Testis (tissue), 3 donors: ENCODE results near the gene LRRC45. TPM values are rescaled to one million over a fixed set of nuclear protein-coding genes. Genes with fewer than 3 reads are reported as not detected.
"Not testable (repeated sequence)": the region's sequence is repeated elsewhere in the genome, so short reads cannot be mapped to it uniquely, and the experiment has no call there.

Experiments
- DNase-seq: peaks from one replicate; pipeline ENCODE4 v3.0.0-alpha.2; 2019
- H3K27ac ChIP-seq, 2 donors: fragments of 200-600 bp; sonication (generic); one replicate each; pipeline ENCODE4 v1.5.1; 2019
- H3K27me3 ChIP-seq: fragments of 200-600 bp; sonication (generic); one replicate; pipeline ENCODE4 v1.5.1; 2019
- H3K36me3 ChIP-seq: fragments of 200-600 bp; sonication (generic); one replicate; pipeline ENCODE4 v1.5.1; 2017; ENCODE audit warnings: low read depth; ENCODE audit errors: missing control alignments
- H3K4me1 ChIP-seq: fragments of 200-600 bp; sonication (generic); one replicate; pipeline ENCODE4 v1.5.1; 2019
- H3K4me3 ChIP-seq, 2 donors: fragments of 200-600 bp; sonication (generic); one replicate each; pipeline ENCODE4 v1.5.1; 2017 to 2019
- H3K9me3 ChIP-seq: fragments of 200-600 bp; sonication (generic); one replicate; pipeline ENCODE4 v1.5.1; 2017
- CTCF ChIP-seq, 3 experiments: fragments of 450-650 bp in 2 of 3; fragments of 200-600 bp in 1 of 3; sonication (generic) in 1 of 3; IDR thresholded peaks; one replicate each; pipeline ENCODE4 v1.5.1; 2016 to 2019; ENCODE audit warnings: antibody characterized with exemption in 3 of 3, mild to moderate bottlenecking in 2 of 3, moderate library complexity in 1 of 3
- POLR2A ChIP-seq: fragments of 450-650 bp; IDR thresholded peaks from one replicate; pipeline ENCODE4 v1.6.1; 2017; ENCODE audit warnings: antibody characterized with exemption, mild to moderate bottlenecking, moderate library complexity
- WGBS, 2 donors: methylation state at CpG; one replicate each; pipeline ENCODE4 v1.1.5; 2018; 5-methylcytosine and 5-hydroxymethylcytosine counted together
- intact Hi-C: fragments of 100-400 bp; cut with DNase I; formaldehyde crosslinking; loops from one replicate; pipeline ENCODE4 v1.15.1; 2023; ENCODE audit warnings: low total_unique reads
- polyA plus RNA-seq: library from polyadenylated mRNA; stranded (reverse); fragments of 350-450 nt; fragmentation: Illumina TruSeq; extraction: RNeasy Lipid Tissue Mini Kit (QIAGEN cat#74804); gene quantifications from one replicate; pipeline ENCODE4 v1.2.3, GENCODE V29; 2014; ENCODE audit warnings: low read depth, low replicate concordance; ENCODE audit not compliant: insufficient read depth
- total RNA-seq, 2 donors: library from RNA; depleted of rRNA; stranded (reverse); fragments of >200 nt; gene quantifications; one replicate each; pipeline ENCODE4 v1.2.3, GENCODE V29; 2016

The LRRC45 gene
- total and polyA plus RNA-seq, 3 donors from 2014 or later = 5.7 to 12.8 (median 10.7) TPM

- no peak overlapping the region for H3K27ac ChIP-seq
- intact Hi-C loops = no loop called here
Measured at GRCh38 chr17:81978524-81979298, 44.4 kb upstream of the LRRC45 start.

GRCh38 chr17:81980122-81980521 is 43.0 kb upstream of the LRRC45 start:
- intact Hi-C loops = no loop called here
- H3K9me3 ChIP-seq = no peaks in the 10 kb centered on the region
- H3K36me3 ChIP-seq = no peaks in the 10 kb centered on the region
- no peaks in the 10 kb centered on the region for H3K27me3 ChIP-seq
- no peak overlapping the region for H3K4me3 ChIP-seq
- no peak for TF ChIP-seq CTCF (IDR thresholded peaks at IDR 0.05)
- no peak for TF ChIP-seq POLR2A
- DNase-seq = no peak
- H3K4me1 ChIP-seq = peaks cover 11% of the 10 kb centered on the region
- WGBS, 2 donors = 94 to 95% methylated on average over 4 of the region's 4 CpGs
- H3K27ac ChIP-seq = no peak overlapping the region

More at GRCh38 chr17:81978524-81979298, 44.4 kb upstream of the LRRC45 start:
- DNase-seq = no peak
- H3K4me1 ChIP-seq = peaks cover 11% of the 10 kb centered on the region
- no peaks in the 10 kb centered on the region for H3K36me3 ChIP-seq
- no peak overlapping the region for H3K4me3 ChIP-seq
- WGBS, 2 donors = 78 to 85% methylated on average over 11 to 27 of the region's 27 CpGs
- no peaks in the 10 kb centered on the region for H3K27me3 ChIP-seq
- TF ChIP-seq CTCF (IDR thresholded peaks at IDR 0.05) (no peak), POLR2A (no peak)
- H3K9me3 ChIP-seq = no peaks in the 10 kb centered on the region

- Histone ChIP-seq H3K27me3 (no peaks in the 10 kb centered on the region), H3K4me3 (no peak overlapping the region), H3K9me3 (no peaks in the 10 kb centered on the region), H3K27ac (no peak overlapping the region), H3K36me3 (no peaks in the 10 kb centered on the region), H3K4me1 (peaks cover 11% of the 10 kb centered on the region)
- intact Hi-C loops = no loop called here
- TF ChIP-seq POLR2A (no peak), CTCF (IDR thresholded peaks at IDR 0.05) (no peak)
- WGBS, 2 donors = 85 to 94% methylated on average over 9 of the region's 9 CpGs
- DNase-seq = no peak
Measured at GRCh38 chr17:81980707-81981343, 42.3 kb upstream of the LRRC45 start.

GRCh38 chr17:81981511-81981910 is 41.6 kb upstream of the LRRC45 start:
- H3K4me1 ChIP-seq, H3K9me3 ChIP-seq, H3K27ac ChIP-seq, intact Hi-C loops, H3K36me3 ChIP-seq, H3K27me3 ChIP-seq, H3K4me3 ChIP-seq, DNase-seq: not testable (repeated sequence)
- 90 to 93% methylated on average over 11 to 12 of the region's 12 CpGs for WGBS, 2 donors

GRCh38 chr17:81983011-81983638 is 40.0 kb upstream of the LRRC45 start:
- peaks cover 5% of the 10 kb centered on the region for H3K4me1 ChIP-seq
- no peak overlapping the region for H3K27ac ChIP-seq
- WGBS, 2 donors = 93 to 95% methylated on average over 28 to 35 of the region's 35 CpGs
- H3K4me3 ChIP-seq = no peak overlapping the region
- intact Hi-C loops = no loop called here
- DNase-seq = no peak
- H3K36me3 ChIP-seq = no peaks in the 10 kb centered on the region
- TF ChIP-seq POLR2A (no peak), CTCF (IDR thresholded peaks at IDR 0.05) (no peak)
- no peaks in the 10 kb centered on the region for H3K27me3 ChIP-seq
- no peaks in the 10 kb centered on the region for H3K9me3 ChIP-seq
